Endothelial cell of umbilical vein (primary cell): ENCODE results near the gene CA11. TPM values are rescaled to one million over a fixed set of nuclear protein-coding genes. Genes with fewer than 3 reads are reported as not detected.
"Not testable (repeated sequence)": the region's sequence is repeated elsewhere in the genome, so short reads cannot be mapped to it uniquely, and the experiment has no call there.

Source experiments
- BruUV-seq: library from RNA; stranded (reverse); fragments of 400-500 nt; replicated peaks from 2 replicates; lab custom pipeline; 2021; lab: Mats Ljungman, UMichigan
- CTCF ChIA-PET: fragments of 300-600, 350-600 bp; sonication (Branson Sonifier 250); formaldehyde crosslinking; loops from one replicate; lab custom pipeline; 2021; ENCODE audit warnings: antibody characterized with exemption, inconsistent platforms; lab: Charles Lee
- POLR2A ChIA-PET: fragments of 300-600, 350-600 bp; sonication (Branson Sonifier 250); formaldehyde crosslinking; loops from one replicate; lab custom pipeline; 2021; ENCODE audit warnings: antibody characterized with exemption, inconsistent platforms; lab: Charles Lee
- DNase-seq: peaks from one replicate; pipeline ENCODE4 v3.0.0-alpha.2; 2011; ENCODE audit warnings: low read depth, low spot score
- FAIRE-seq: peaks from 2 replicates; lab custom pipeline; 2011; peaks lifted over from hg19 to GRCh38; lab: Jason Lieb, UNC
- H2AFZ ChIP-seq: 2 replicates; pipeline ENCODE4 v1.6.0; 2012; ENCODE audit warnings: low read depth, low read length, control low read depth, inconsistent platforms
- H3K27ac ChIP-seq: 2 replicates; pipeline ENCODE4 v1.5.1; 2011; ENCODE audit warnings: low read depth, mild to moderate bottlenecking, control low read depth, low read length, moderate library complexity; ENCODE audit not compliant: insufficient read depth
- H3K27me3 ChIP-seq, 2 experiments: 2 replicates each; pipeline versions ENCODE4 v1.6.0 to v1.6.1; 2011; ENCODE audit warnings: low read length in 2 of 2, mixed read lengths in 1 of 2; ENCODE audit not compliant: control insufficient read depth in 2 of 2, insufficient read depth in 2 of 2
- H3K36me3 ChIP-seq, 2 experiments: 2 replicates in 1 of 2; 3 replicates in 1 of 2; pipeline ENCODE4 v1.5.1; 2011; ENCODE audit warnings: low read length in 2 of 2, mild to moderate bottlenecking in 1 of 2, moderate library complexity in 1 of 2; ENCODE audit not compliant: control insufficient read depth in 2 of 2, insufficient read depth in 2 of 2; ENCODE audit errors: extremely low read depth in 1 of 2
- H3K4me1 ChIP-seq: 3 replicates; pipeline ENCODE4 v1.5.1; 2011; ENCODE audit warnings: mild to moderate bottlenecking, low read length; ENCODE audit not compliant: control insufficient read depth, insufficient read depth; ENCODE audit errors: extremely low read depth
- H3K4me2 ChIP-seq: 2 replicates; pipeline ENCODE4 v1.6.1; 2011; ENCODE audit warnings: low read length, control low read depth, mixed read lengths; ENCODE audit not compliant: insufficient read depth
- H3K4me3 ChIP-seq, 3 experiments: fragments of 200-600 bp in 1 of 3; sonication (generic), shearing (Covaris generic) in 1 of 3; replicated peaks in 1 of 3; 2 replicates each; pipeline ENCODE4 v1.5.1; 2011 to 2016; ENCODE audit warnings: control low read depth in 3 of 3, low read length in 3 of 3, mild to moderate bottlenecking in 2 of 3, inconsistent platforms in 1 of 3, low read depth in 1 of 3, moderate library complexity in 1 of 3; ENCODE audit not compliant: insufficient read depth in 1 of 3
- H3K79me2 ChIP-seq: 2 replicates; pipeline ENCODE4 v1.6.0; 2012; ENCODE audit warnings: low read length, inconsistent platforms; ENCODE audit not compliant: control insufficient read depth, insufficient read depth
- H3K9ac ChIP-seq: replicated peaks from 2 replicates; pipeline ENCODE3; 2011; ENCODE audit warnings: low read length, control low read depth; ENCODE audit not compliant: insufficient read depth; ENCODE audit errors: extremely low read depth
- H3K9me1 ChIP-seq: replicated peaks from 3 replicates; pipeline ENCODE4 v1.6.0; 2011; ENCODE audit warnings: mild to moderate bottlenecking, low read length; ENCODE audit not compliant: control insufficient read depth, insufficient read depth; ENCODE audit errors: extremely low read depth
- H3K9me3 ChIP-seq: replicated peaks from 2 replicates; pipeline ENCODE4 v1.5.1; 2012; ENCODE audit warnings: low read length, inconsistent platforms; ENCODE audit not compliant: control insufficient read depth, insufficient read depth
- H4K20me1 ChIP-seq: replicated peaks from 2 replicates; pipeline ENCODE3; 2011; ENCODE audit warnings: mild to moderate bottlenecking, low read length; ENCODE audit not compliant: control insufficient read depth, insufficient read depth; ENCODE audit errors: extremely low read depth
- CTCF ChIP-seq, 2 donors: IDR thresholded peaks; 1 replicate in 1 of 2; 2 replicates in 1 of 2; pipeline ENCODE4 v1.5.1; 2011; ENCODE audit warnings: low read length in 2 of 2, mild to moderate bottlenecking in 2 of 2, moderate library complexity in 2 of 2, control low read depth in 1 of 2, inconsistent platforms in 1 of 2, low read depth in 1 of 2; ENCODE audit not compliant: insufficient read depth in 1 of 2; ENCODE audit errors: extremely low read depth in 1 of 2
- EZH2 ChIP-seq: IDR thresholded peaks from 2 replicates; pipeline ENCODE4 v1.6.1; 2012; ENCODE audit warnings: borderline replicate concordance, low read depth, mild to moderate bottlenecking, moderate library complexity, low read length, inconsistent platforms; ENCODE audit not compliant: severe bottlenecking
- FOS ChIP-seq: IDR thresholded peaks from 2 replicates; pipeline ENCODE4 v1.6.1; 2011; ENCODE audit warnings: mild to moderate bottlenecking, low read length, moderate library complexity, borderline replicate concordance; ENCODE audit not compliant: insufficient read depth
- GATA2 ChIP-seq: IDR thresholded peaks from 2 replicates; pipeline ENCODE4 v1.7.0; 2011; ENCODE audit warnings: low read depth, mild to moderate bottlenecking, moderate library complexity, mixed read lengths, low read length; ENCODE audit not compliant: insufficient read length, insufficient read depth
- JUN ChIP-seq: IDR thresholded peaks from 2 replicates; pipeline ENCODE4 v1.6.1; 2011; ENCODE audit warnings: borderline replicate concordance, low read depth; ENCODE audit not compliant: insufficient read length, insufficient read depth
- MYC ChIP-seq: IDR thresholded peaks from one replicate; pipeline ENCODE4 v1.6.1; 2011; ENCODE audit warnings: mild to moderate bottlenecking, low read depth, low read length
- POLR2A ChIP-seq: IDR thresholded peaks from 2 replicates; pipeline ENCODE4 v1.6.1; 2012; ENCODE audit warnings: low read depth, mild to moderate bottlenecking, control low read depth, low read length
- POLR2AphosphoS5 ChIP-seq: IDR thresholded peaks from 2 replicates; pipeline ENCODE4 v1.6.1; 2012; ENCODE audit warnings: low read depth, mild to moderate bottlenecking, control low read depth, low read length, moderate library complexity; ENCODE audit not compliant: insufficient read depth
- dilution Hi-C: fragments of 300-500 bp; cut with MboI; formaldehyde crosslinking; loops from one replicate; pipeline ENCODE4 v1.15.0; 2019; ENCODE audit warnings: low sequenced_read_pairs; ENCODE audit not compliant: extremely low pct_ligation_motif_present
- intact Hi-C: fragments of 100-400 bp; cut with micrococcal nuclease; formaldehyde crosslinking; loops from one replicate; pipeline ENCODE4 v1.10.0; 2022
- polyA plus RNA-seq, 4 experiments: library from polyadenylated mRNA; depleted of rRNA in 3 of 4; stranded (reverse) in 3 of 4; unstranded in 1 of 4; fragments of >200 nt; gene quantifications; 2 replicates each; pipeline versions ENCODE4 v1.2.1 to v1.2.3, GENCODE V29; 2011 to 2012; ENCODE audit warnings: missing spikeins in 1 of 4
- total RNA-seq: library from RNA; stranded (reverse); gene quantifications from 2 replicates; pipeline ENCODE4 v1.2.3, GENCODE V29; 2021
- TF ChIP-seq, protein P1 (sequence below): IDR thresholded peaks from 2 replicates; pipeline ENCODE4 v1.6.1; 2011; ENCODE audit not compliant: insufficient read depth, insufficient read length

CA11 gene
- total and polyA plus RNA-seq, 2 donors (not counting 3 experiments of a cell fraction or from before 2014, with no cell fraction given): 2.8 to 4.7 TPM

- H3K27ac ChIP-seq, H3K79me2 ChIP-seq, H3K9me1 ChIP-seq, H4K20me1 ChIP-seq, FAIRE-seq, H3K4me3 ChIP-seq, CTCF ChIA-PET, BruUV-seq, H3K9me3 ChIP-seq, DNase-seq, dilution Hi-C loops, H3K4me2 ChIP-seq, H3K27me3 ChIP-seq, H3K36me3 ChIP-seq, H3K4me1 ChIP-seq, H3K9ac ChIP-seq, POLR2A ChIA-PET, intact Hi-C loops, H2AFZ ChIP-seq: not testable (repeated sequence)
Measured at GRCh38 chr19:48680006-48680405, 34.0 kb upstream of the CA11 start.

- TF ChIP-seq, protein P1, sequence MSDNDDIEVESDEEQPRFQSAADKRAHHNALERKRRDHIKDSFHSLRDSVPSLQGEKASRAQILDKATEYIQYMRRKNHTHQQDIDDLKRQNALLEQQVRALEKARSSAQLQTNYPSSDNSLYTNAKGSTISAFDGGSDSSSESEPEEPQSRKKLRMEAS: no peak
- TF ChIP-seq GATA2 (no peak), FOS (no peak), EZH2 (no peak), CTCF (IDR thresholded peaks at IDR 0.05; ENCODE audit: extremely low read depth in 1 of 2, insufficient read depth in 1 of 2, low read depth in 1 of 2, low read length in 2 of 2) (no peak), JUN (no peak), MYC (no peak), POLR2A (no peak), POLR2AphosphoS5 (no peak)
- no peaks in the 10 kb centered on the region for H3K4me1 ChIP-seq
- no peaks in the 10 kb centered on the region for H3K9me1 ChIP-seq
- H3K27ac ChIP-seq: no peak overlapping the region
- H3K4me2 ChIP-seq: no peak overlapping the region
- H3K4me3 ChIP-seq: no peak overlapping the region
- CTCF ChIA-PET: interaction anchor here (0.8 to 1.3 kb wide), 4 partner anchors 12 to 106 kb away, joined by 3 to 4 read pairs (median 4); partner anchors contain the start of gene FUT2
- no peak overlapping the region for H3K9ac ChIP-seq
- intact Hi-C loops: no loop called here
- DNase-seq (no peak), FAIRE-seq (no peak)
- no TSS peak for BruUV-seq
- H3K27me3 ChIP-seq: no peaks in the 10 kb centered on the region
- no peak overlapping the region for H2AFZ ChIP-seq
- POLR2A ChIA-PET: no interaction called here
- no peaks in the 10 kb centered on the region for H3K9me3 ChIP-seq
- dilution Hi-C loops: no loop called here
- no peaks in the 10 kb centered on the region for H3K79me2 ChIP-seq
- H3K36me3 ChIP-seq: no peaks in the 10 kb centered on the region
- H4K20me1 ChIP-seq: no peaks in the 10 kb centered on the region
Measured at GRCh38 chr19:48678201-48678600, 32.2 kb upstream of the CA11 start.
